COLO829 (cell line): ENCODE results near the gene SHROOM4.

Source experiments
- DNase-seq: peaks from one replicate; pipeline ENCODE4 v3.0.0; 2012; ENCODE audit warnings: low spot score

Gene SHROOM4

DNA sequence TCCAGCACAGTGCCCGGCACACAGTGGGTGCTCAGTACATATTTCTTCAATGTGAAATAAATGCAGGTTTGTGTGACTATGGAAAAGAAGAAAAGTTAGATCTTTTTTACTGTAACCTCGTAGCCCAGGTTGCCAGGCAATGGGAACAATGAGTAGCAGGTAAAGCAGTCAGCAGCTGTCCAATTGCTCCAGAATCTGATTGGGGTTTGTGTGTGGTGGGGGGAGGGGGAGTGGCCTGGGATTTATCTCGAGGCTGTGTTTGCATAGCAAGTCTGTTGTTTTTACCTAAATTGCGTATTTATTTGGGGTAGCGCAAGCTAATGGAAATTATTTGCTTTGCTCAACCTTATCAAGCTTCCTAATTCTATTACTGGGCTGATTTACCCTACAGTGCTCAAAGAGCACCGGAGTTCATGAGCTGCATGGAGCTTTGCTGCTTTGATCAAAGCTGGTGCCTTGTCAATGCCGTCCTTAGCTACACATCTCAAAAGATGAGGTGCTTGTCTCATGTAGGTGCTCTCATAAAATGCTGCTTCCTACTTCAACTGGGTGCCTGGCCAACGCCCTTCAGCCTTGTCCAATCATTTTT is 198.3 kb downstream of the SHROOM4 start:
- no peak for DNase-seq

DNA sequence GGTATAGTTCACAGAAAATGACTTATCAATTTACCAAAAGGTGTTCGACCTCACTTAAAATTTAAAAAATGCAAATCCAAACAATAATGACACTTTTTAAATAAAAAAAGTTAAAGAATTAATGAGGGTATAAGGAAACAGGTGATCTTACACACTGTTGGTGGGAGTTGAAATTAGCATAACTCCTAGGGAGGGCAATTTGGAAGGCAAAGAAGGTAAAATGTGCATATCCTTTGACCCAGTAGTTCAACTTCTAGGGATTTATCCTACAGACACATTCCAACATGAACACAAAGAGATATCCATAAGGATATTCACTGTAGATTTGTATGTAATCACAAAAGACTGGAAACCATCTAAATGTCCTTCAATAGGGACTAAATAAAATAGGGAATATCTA is 199.5 kb downstream of the SHROOM4 start:
- no peak for DNase-seq

- DNase-seq, result peak; percentile 28
Measured at GRCh38 chrX:50613846-50614245, 200.1 kb downstream of the SHROOM4 start.

DNA sequence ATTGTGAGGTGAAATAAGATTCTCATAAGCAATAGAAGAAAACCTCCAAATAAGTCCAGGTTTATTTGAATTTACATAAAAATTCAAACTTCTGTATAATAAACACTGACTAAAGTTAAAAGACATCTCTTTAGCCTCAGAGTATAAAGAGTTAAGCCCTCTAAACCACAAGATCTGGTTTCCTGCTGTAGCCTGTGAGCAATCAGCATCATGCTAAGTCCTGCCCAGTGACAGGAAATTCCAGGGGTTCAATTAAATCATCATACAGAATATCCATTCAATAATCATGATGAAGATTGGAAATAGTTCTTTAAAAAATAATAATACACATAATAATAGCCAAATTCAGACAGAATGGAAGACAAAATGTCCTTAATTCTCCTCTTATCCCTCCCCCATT is 204.2 kb downstream of the SHROOM4 start:
- no peak for DNase-seq

- DNase-seq, result no peak
Measured at GRCh38 chrX:50606300-50606950, 207.6 kb downstream of the SHROOM4 start.

DNA sequence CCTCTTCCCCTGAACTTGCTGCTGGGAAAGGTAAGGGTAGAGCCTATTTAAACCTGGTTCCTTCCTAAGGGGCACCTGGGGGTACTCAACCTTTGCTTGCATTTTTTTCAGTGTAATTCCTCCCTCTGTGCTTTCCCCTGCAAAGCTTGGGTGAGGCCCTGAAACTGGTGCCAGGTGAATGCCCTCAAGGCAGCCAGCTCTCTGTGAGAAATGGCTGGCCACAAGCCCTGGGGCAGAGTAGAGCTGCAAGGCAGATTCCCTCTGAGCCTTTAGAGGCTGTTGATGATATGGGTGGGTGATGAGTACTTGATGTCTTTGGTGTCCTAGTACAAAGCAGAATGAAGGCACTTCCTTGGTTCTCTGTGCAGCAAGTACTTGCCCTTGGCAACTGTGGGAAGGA is 217.9 kb downstream of the SHROOM4 start:
- DNase-seq, result no peak

DNA sequence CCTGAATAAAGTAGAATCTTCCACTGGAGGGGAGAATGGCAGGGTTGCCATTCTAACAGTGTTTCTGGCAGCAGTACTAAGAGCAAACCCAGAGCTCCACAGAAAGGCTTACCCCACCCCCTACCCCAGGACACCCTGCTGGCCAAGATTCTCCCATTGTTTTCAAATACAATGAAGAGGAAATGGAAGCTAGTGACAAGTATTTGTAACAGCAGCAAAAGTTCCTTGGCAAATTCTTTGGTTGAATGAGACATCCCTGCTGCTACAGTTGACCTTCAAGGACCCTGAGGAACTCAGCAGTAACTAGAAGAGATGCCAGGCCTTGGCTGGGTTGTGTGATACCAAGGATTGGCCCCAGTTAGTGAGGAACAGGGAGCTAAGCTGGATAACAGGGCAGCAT is 219.2 kb downstream of the SHROOM4 start:
- no peak for DNase-seq

GRCh38 chrX:50586980-50587379 is 227.0 kb downstream of the SHROOM4 start:
- DNase-seq, result no peak

DNA sequence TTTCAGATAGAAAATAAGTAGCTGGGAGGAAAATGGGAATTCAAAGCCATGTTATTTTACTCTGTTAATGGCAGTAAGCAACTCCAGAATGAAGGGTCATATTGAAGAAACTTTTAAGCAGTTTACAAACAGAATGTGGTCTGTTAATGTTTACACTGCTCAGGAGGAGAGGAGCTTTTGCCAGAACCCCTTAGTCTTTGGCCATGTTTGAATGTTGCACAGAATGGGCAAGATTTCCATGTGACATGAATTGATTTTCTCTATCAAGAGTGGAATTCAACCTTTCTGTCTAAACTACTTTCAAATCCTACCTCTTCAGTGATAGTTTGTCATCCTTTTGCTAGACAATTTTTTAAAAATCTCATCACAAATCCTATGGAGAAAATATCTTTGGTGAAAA is 227.6 kb downstream of the SHROOM4 start:
- no peak for DNase-seq

- no peak for DNase-seq
Measured at GRCh38 chrX:50581405-50581804, 232.6 kb downstream of the SHROOM4 start.

GRCh38 chrX:50579955-50580354 is 234.0 kb downstream of the SHROOM4 start:
- DNase-seq, result peak; percentile 38

- no peak for DNase-seq
Measured at GRCh38 chrX:50577326-50577725, 236.7 kb downstream of the SHROOM4 start.

GRCh38 chrX:50567636-50568035 is 246.4 kb downstream of the SHROOM4 start:
- DNase-seq, result no peak

GRCh38 chrX:50565718-50566117 is 248.3 kb downstream of the SHROOM4 start:
- no peak for DNase-seq
